HG03066 (cell line): ENCODE measurements around the gene MYO1D.

Source experiments
- ATAC-seq: cut with Tn5 transposase; IDR thresholded peaks from one replicate; pipeline ENCODE4 v1.9.1; 2021; ENCODE audit warnings: low read depth; ENCODE audit not compliant: unreplicated experiment

MYO1D gene

DNA sequence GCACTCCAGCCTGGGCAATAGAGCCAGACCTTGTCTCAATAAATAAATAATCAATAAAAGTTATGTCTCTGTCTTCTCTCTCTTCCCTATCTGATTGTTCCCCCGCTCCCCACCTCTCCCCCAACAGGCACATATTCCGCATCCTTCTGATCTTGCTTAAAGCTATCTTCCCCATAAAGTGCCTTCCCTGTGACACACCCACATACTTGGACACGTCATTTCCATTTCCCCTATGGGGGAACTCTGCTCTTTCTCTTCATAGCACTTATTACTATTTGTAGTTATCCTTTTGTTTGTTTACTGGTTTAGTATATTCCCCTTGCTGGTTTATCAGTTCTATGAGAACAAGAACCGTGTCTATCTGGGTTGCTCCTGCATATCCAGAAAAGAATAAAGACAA lies 14.9 kb downstream of the MYO1D start:
- ATAC-seq: no peak

DNA sequence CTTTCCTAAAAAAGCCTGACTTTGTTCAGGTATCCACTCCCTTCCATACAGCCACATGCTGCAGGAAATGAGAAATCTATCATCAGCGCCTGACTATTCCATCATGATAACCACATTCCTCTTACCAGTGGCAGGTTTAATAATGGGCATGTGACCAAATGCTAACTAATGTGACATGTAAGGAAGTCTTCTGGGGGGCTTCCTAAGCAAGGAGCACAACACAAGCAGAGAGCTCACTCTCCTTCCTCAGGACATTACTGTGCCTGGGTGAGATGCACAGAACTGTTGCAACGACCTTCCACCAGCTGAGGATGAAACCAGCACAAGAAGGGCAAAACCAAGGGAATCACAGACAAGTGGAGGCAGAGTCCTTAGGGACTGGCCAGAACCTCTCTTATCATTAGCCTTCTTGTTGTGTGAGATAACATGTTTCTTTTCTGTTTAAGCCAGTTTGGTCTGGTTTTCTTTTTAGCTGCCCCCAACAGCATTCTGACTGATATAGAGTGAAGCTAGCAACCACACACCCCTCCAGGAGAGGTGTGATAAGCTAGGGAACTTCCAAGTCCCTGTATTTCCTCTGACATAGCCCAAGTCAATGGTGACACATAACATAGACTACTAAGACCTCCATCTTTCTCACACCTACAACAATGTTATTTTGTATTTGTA lies 16.9 kb downstream of the MYO1D start:
- no peak for ATAC-seq

DNA sequence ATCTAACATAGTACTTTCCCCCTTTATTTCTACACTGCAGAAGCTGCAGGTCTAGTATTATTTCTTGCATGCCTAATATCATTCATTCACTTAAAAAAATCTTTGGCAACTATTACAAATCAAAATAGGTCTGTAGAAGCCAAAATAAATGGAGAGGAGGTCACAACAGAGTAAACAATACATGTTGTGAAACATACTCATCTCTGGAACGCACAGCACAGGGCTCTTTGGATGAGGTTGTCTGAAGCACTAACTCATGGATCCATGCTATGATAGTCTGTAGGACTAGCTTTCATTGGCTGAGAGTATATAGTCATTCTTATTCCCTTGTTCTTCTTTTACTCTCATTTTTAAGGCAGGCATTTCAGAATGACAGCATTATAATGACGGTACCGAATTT lies 21.3 kb downstream of the MYO1D start:
- no peak for ATAC-seq

DNA sequence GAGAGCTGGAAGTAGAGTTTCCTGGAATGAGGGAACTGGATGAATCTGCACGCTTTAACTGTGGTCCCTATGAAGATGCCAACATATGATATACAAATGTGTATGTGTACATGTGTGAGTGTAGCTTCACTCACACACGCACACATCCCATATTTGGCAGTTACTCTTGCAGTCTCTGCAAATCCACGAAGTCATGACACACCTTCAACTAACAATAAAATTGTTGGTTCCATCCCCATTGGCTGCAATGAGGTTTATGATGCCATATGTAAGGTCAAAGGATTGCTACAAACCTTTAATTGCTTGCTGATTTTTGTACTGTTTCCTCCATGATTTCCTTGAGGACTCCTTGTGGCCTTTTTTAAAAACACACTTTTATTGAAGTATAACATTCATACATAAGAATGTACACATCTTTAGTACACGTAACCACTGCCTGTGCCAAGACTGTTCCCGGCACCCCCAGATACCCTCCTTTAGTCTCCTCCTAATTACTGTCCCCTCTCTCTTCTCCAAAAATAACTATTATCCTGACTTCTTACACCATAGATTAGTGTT lies 22.0 kb downstream of the MYO1D start:
- no peak for ATAC-seq

DNA sequence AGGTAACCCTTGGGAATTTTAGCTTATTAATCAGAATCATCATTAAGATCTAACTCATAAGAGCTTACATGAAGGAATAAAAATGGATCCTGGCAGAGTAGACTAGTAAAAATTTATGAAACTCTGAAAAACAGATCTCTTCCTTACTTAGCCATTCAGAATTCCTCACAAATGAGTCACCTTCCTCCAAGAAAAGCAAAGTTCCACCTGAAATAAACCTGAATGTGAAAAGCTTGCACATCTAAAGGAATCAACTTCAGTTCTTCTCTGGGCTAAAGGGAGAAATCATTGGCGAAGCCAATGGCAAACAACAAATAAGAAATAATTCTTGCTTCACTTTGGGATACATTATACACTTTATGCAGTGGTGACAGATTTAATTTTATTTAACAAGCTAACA lies 22.7 kb downstream of the MYO1D start:
- ATAC-seq: no peak

DNA sequence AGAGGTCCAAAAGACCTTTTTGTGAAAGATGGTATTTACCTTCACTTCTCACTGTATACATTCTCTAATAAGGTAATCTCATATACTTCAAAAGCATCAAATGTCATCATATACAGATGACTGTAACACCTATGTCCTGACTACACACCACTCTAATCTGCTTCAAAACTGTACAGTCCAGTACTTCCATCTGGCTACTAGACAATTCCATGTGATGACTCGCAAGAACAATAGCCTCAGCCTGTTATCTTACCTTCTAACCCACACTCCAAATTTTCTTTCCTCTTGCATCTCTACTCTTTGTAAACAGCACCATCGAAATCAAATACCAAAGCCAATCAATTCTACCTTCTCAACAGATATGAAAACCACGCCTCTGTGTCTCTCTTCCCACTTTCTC lies 24.1 kb downstream of the MYO1D start:
- ATAC-seq: no peak

DNA sequence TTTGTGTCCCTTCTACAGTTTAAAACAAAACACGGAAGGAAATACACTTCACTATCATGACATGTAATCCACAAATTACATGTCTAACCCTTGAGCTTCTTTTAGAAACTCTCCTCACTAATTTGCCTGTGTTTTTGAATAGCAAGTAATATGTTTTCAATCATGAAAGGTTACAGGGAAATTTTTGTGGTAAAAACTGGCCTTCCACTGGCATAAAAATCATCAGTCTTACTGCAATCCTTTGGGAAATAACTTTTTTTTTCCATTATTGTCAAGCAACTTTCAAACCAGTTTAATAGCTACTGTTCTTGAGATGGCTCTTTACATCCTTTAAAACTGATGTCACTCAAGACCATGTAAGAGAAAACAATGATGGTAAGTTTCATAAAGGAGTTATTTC lies 27.0 kb downstream of the MYO1D start:
- ATAC-seq: no peak

DNA sequence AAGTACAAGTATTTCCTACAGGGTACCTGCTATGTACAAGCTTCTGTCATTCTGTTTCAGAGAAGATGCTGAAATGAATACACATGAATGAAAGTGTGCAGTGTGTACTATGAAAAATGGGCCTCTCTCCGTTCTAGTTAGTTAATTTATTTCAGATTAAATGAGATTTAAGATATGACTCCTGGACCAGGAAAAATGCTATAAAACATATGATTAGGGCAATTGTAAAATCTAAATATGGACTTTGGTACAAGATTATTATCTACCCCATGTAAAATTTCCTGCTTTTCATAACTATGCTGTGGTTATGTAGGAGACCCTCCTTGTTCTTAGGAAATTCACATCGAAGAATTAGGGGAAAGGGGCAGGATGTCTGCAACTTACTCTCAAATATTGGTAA lies 28.9 kb downstream of the MYO1D start:
- ATAC-seq: no peak

DNA sequence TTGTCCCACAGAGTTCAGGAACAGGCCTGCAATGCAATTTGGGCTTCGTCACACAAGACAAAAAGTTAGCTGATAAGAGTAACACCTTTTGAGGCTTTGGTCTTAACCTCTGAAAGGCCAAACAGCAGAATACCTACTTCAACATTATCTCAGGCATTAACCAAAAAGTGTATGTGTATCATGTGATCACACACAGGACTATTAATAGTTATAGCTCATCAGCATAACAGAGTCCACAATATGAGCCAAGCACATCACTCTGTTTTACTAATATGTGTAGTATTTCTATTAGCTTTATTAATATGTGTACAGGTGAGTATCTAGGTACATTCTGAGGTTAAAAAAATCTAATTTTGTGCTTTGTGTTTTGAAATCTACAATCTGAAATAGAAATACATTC lies 30.8 kb downstream of the MYO1D start:
- ATAC-seq: no peak

DNA sequence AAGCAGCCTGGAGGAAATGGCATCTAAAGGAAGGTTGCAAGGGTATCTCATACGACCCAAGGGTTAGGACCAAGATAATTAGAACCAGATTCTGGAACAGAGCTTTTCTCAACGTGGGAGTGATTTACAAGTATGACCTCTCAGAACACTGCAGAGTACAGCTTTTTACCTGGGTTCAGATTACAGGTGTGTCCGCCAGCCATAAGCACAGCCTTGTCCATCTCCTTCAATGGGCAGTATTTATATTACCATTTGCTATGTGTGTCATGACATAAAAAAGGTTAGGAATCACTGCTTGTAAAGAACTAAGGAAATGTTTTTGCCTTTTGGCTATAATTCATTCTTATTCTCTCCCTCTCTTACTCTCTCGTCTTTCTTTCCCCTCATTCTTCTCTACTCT lies 36.7 kb downstream of the MYO1D start:
- no peak for ATAC-seq

DNA sequence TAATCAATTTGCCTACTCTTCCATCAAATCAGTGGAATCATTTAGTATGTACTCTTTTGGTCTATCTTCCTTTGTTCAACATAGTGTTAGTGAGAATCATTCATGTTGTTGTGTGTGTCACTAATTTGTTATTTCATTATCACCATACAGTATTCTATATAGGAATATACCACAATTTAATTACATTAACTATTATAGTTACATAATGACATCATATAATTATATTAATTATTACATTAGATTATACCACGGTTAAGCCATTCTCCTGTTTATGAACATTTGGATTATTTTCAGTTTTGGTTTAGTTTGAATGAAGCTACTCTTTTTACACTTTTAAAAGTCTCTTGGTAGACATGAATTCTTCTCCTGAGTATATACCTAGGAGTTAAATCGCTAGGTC lies 40.4 kb downstream of the MYO1D start:
- no peak for ATAC-seq

DNA sequence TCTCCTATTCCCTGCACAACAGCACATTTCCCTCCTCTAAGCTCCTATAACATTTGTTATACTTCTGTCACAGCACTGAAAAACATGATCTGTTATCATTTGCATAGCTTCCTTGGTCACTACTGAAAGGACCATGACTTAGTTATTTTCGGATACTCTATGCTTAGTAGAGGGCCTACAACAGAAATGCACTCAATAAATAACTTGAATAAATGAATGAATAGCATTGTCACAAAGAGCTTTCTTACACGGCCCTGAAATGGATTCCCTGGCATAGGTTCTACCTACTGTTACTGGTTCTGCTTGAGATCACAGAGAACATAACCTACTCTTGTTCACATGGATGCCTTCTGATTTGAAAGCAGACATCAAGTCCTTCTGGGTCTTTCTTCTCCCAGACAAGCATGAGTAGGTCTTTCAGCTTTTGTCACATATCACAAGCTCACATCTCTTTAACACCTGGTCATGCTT lies 41.6 kb downstream of the MYO1D start:
- peak; percentile 72 for ATAC-seq

DNA sequence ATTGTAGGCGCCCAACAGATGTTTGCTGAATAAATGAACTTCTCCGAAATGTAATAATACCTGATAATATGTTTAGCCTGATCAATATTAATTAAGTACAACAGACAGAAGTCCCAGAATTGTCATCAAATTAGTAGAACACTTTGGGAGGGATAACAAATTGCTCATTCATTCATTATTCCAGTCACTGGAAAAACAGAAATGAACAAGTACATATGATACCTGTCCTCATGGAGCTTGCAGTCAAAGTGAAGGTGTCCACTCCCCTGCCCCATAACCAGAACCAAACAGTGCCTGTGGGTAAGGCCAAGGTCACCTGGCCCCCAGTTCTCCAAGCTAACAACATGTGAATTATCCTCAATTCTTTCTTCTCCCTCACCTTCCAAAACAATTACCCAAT lies 42.8 kb downstream of the MYO1D start:
- ATAC-seq: no peak

DNA sequence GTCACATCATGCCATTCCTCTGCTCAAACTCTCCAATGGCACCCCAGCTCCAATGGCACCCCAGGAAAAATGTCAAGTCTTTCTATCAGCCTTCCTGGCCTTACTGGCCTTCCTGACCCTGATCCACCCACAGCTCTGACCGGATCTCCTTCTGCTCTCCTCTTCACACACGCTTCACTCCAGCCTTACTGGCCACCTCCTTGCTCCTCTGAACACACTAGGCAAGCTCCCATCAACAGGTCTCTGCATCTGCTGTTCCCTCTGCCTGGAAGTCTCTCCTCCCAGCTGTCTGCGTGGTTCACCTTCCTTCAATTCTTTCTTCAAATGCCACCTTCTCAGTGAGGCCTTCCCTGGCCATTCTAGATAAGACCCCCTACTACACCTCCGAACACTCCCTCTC lies 43.4 kb downstream of the MYO1D start:
- ATAC-seq: no peak

DNA sequence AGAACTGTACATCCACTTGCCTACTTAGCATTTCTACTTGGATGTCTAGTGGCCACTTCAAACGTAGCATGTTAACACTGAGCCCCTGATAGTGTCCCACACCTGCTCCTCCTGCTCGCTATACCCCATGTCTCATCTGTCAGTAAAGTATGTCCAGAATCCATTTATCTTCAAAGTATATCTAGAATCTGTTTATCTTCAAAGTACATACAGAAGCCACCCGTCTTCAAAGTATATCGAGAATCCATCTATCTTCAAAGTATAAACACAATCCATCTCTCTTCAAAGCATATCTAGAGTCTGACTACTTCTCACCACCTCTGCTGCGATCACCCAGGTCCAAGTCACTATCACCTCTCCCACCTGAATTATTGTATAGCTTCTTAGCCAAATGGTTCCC lies 43.8 kb downstream of the MYO1D start:
- ATAC-seq: no peak

DNA sequence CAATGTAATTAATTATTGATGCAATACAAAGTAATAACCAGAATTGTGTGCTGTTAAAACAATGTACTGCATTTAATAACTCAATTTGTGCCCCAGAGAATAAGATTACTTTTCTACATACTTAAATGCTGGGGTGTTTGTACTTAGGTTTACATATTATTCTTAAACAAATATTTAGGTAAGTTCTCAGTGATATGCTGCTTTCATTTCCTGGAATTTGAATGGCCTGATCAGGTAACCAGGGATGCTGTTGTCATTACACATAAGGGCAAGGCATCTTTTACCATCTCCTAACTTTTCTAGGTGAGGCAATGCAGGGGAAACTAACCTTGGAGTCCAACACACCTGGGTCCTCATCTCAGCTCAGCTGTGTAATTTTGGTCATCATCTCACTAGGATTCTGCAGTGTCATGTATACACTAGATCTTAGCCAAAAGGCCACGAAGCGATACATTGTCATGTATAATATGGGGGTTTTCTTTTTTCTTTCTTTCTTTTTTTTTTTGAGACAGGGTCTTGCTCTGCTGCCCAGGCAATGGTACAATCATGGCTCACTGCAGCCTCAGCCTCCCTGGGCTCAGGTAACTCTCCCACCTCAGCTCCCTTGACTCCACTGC lies 45.2 kb downstream of the MYO1D start:
- no peak for ATAC-seq

DNA sequence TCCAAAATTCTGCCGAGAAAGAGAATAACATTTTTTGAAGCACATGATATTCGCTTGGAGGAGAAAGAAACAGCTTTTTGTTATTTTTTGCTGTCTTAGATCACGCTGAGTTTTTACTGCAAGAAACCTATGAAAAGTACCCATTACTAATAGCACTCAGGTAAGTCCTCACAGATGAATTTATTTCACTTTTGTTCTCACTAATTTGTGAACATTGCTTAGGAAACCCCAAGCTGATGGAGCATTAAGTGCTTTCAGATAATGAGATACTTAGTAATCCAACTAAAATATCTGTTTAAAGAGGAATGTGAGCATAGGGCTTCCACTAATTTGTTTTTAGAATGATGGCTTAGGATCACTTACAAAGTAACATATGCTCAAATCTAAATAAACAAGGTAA lies 45.7 kb downstream of the MYO1D start:
- no peak for ATAC-seq

DNA sequence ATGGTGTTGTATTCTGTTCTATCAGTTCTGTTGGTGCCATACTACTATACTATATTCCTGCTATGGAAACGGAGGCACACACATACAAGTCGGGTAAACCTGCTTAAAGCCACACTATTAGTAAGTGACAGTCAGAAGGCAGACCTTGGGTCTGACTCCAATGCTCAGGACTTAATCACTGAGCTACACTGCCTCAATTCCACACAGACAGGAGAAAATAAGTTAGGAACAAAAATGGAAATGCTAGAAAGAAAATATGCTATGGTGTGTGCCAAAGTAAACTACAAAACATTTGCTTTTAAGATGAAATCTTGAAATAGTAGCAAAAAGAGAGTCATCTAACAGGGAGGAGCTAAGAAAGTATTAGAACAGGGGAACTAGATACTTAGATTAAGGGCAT lies 48.1 kb downstream of the MYO1D start:
- peak; percentile 11 for ATAC-seq

DNA sequence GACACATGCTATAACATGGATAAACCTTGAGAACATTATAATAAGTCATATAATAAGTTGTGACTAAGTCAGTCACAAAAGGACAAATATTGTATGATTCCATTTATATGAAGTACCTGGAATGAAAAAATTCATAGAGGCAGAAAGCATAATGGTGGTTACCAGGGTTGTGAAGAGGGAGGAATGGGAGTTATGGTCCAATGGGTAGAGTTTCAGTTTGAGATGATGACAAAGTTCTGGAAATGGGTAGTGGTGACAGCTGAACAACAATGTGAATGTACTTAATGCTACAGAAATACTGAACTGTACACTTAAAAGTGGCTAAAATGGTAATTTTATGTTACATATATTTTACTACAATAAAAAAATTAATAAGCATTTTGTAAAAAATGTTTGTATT lies 49.7 kb downstream of the MYO1D start:
- ATAC-seq: no peak

DNA sequence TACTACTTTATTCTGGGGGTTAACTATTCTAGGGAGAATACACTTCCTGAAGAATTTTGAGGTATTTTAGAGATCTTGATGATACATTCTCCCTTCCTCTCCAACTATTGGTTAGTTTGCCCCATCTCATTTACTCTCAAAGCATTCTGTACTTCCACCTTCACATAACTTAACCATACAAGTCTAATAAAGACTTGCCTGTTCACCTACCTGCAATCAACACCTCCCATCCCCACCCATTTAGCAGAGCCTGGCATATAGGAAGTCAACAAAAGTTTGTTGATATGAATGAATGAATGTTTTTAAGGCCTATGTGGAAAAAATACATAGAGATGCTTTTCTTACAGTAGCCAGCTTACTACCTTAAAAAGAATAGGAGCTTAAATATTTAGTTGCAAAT lies 50.8 kb downstream of the MYO1D start:
- ATAC-seq: no peak

DNA sequence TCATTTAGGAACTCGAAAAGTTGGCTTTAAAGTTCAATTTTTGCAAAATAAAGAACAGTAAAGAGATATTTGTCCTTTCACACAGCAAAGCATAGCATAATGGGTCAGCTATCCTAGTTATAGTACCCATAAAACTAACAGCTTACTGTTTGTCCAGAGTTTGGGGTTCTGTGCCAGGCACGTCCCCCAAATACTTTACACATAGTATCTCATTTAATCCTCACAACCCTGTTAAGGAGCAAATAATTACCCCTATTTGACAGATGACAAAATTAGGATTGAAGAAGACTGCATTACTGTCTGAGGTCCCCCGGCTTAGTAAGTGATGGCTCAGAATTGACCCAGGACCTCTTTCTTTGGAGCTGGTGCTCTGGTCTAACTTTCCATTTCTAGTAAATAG lies 52.6 kb downstream of the MYO1D start:
- ATAC-seq: no peak

DNA sequence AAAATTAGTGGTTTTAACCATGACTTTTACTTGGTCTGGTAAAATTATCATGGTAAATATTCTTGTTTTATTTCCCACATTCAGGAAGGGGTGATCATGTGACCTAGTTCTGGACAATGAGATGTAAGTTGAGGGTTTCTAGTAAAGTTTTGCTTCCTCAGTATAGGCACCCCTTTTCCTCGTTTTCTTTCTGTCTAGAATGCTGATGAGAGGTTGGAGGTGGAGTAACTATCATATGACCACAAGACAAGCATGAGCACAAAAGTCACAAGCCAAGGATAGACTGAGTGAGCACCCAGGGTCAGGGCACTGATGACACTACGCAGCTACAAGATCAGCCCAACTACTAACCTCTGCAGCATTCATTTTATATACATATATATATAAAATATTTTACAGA lies 53.9 kb downstream of the MYO1D start:
- no peak for ATAC-seq
